Measurements from ENCODE around the gene SNAP47.

The SNAP47 gene

DNA sequence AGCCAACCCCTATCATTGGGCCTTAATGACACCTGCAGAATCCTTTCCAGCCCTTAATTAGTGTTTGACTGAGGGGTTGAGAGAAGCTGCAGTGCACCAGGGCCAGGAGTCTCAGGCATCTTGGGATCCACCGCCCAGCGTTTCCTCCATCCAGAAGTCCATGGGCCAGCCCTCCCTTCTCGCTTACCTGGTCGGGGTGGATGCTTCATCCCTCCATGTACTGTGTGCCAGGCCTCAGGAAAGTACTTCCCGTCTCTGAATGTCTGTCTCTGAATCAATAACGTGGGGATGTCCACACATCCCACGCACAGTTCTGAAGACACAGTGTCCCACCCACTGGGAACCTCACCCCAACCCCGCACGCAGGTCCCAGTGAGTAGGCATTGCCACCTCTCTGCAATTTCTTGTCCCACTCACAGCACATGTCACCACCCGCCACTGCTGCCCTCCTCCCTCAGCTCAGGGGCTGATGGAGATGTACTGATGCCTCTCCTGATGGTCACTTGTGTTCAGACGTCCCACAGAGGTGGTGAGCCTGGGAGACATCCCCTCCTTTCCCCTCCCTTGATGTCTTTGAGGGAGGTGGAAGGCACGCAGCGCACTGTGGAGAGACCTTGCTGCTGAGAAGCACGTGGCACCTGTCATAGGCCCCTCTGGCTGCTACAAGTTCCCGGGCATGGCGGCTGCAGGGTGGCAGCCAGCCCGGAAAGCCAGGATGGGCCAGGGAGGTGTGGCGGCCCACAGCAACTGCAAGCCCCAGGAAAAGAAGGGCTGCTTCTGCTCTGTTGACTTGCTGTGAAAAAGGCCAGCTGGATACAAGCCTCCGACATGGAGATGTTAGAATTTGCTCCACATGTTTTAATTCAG is 50.8 kb downstream of the SNAP47 start:
- DNase-seq (ENCODE audit: low read depth) = no peak

DNA sequence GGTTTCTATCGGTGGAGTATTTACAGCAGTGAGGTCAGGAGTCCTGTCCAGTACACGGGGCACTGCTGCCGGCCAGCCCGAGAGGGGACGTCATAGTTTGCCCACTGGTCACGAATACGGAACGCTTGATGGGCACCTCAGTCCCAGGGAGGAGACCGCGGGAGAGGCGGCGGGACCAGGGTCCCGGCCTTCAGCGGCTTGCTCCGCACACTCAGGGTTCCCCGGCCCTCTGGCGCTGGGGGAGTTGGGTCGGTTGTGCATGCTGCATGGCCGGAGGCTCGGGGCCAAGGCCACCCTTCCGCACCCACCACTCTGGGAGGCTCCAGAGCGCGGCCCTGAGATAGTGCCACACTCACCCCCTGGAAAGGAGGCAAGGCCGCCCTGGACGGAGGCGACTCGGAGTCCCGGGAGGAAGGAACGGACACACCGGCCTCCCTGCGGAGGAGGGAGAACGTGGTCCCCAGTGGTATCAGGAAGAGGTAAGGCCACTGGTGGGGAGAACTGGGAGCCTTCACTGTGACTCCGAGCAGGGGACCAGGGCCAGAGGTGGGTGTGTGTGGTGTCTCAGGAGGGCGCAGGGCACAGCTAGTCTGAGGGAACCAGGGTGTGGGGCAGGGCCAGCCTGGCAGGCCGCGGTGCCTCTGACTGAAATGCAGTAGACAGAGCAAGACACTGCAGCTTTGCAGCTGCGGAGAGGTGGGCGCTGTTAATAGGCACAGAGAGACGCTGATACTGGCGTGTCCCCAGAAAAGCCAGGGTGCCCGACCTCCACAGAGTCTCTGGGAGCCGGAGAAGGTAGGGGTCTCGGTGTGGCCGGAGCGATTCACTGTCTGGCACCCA is 51.7 kb downstream of the SNAP47 start:
- no peak for DNase-seq (ENCODE audit: low read depth)

DNA sequence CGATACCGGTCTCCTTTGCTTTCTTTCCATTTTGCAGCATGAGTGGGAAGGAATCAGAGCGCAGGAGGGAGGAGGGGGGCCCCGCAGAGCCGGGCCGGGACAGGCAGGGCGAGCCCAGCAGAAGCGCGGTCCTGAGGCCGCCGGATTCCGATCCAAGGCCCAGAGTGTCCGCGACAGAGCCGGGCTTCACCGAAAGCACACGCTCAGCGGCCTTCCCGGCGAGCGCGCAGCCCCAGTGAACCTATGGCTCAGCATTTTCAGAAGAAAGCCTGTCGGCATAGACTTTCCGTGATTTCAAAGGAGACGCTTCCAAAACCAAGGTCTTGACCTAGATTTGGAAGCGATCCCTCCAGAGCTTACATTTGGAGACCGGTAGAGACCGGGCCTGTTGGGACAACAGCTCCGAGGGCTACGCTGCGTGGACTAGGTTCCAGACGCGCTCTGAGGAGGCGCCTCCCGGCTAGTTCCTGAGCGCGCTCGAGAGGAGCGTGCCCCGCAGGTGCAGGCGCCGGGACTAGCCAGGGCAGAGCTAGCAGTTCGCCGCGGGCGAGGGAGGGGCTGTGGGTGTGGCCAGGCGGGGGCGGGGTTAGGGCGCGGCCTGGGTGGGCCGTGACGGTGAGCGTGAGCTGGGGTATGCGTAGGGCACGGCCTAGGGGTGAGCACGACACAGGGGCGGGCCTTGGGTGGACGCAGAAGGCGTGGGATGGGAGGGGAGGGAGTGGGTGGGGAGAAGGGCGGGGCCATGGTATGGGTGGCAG is 52.5 kb downstream of the SNAP47 start:
- peak; percentile 86 for DNase-seq (ENCODE audit: low read depth)

GRCh38 chr1:227788271-227789083 is 53.2 kb downstream of the SNAP47 start:
- no peak for DNase-seq (ENCODE audit: low read depth)

- DNase-seq (ENCODE audit: low read depth) = no peak
These were observed 54.1 kb downstream of the SNAP47 start for GRCh38 chr1:227789084-227790033.

- no peak for DNase-seq (ENCODE audit: low read depth)
These were observed 54.8 kb downstream of the SNAP47 start for GRCh38 chr1:227790034-227790400.

DNA sequence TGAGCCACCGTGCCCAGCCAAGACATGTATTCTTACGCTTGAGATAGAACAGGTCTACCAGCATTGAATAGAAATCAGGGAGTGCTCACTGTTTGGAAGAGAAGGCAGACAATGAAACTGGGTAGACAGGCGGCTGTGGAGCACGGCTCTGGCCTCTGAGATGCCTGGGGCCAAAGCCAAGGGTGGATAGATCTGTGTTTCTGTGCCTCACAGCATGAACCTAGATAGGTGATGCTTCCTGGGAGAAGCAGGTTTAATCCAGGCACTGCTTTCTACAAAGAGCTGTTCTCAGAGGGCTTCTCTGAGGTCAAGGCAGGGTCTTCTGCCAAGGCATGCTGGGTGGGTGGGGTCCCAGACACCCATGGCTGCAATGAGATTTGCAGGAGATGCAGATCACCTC is 55.6 kb downstream of the SNAP47 start:
- DNase-seq (ENCODE audit: low read depth) = no peak

- DNase-seq (ENCODE audit: low read depth) = no peak
These were observed 56.3 kb downstream of the SNAP47 start for GRCh38 chr1:227791425-227792143.

DNA sequence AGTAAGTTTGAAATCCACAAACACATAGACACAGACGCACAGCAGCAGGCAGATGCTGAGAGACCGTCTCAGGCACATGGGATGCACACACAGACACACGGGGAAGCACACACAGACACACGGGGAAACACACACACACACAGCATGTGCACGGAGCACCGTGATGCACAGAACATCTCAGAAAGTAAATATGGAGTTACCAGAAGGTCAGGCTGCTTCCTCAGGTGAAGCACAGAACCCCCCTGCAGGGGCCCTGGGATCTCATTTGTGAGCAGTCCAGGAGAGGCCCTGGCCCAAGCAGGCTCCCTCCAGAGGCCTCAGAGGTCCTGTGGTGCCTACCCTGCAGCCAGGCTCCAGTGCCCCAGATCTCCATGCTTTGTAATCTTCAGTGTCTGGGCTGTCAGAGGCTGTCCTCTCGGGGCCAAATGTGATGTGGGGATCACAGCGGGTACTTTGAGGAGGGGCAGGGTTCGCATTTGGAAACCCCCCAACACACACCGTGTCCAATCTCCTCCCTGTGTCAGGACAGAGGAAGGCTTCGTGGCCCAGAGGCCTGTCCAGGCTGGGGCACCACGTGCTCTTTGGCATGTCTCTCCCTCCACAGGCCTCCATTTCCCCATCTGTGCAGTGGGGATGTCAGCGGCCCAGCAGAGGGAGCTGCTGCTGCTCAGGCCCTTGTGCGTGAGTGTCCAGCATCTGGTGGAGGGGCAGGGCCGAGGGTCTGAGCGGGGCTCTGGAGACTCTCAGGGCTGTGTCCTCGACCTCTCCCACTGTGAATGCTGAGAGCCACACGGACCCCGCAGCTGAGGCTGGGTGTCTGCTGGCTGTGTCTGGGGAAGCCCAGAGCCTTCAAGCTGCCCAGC is 57.2 kb downstream of the SNAP47 start:
- no peak for DNase-seq (ENCODE audit: low read depth)

DNA sequence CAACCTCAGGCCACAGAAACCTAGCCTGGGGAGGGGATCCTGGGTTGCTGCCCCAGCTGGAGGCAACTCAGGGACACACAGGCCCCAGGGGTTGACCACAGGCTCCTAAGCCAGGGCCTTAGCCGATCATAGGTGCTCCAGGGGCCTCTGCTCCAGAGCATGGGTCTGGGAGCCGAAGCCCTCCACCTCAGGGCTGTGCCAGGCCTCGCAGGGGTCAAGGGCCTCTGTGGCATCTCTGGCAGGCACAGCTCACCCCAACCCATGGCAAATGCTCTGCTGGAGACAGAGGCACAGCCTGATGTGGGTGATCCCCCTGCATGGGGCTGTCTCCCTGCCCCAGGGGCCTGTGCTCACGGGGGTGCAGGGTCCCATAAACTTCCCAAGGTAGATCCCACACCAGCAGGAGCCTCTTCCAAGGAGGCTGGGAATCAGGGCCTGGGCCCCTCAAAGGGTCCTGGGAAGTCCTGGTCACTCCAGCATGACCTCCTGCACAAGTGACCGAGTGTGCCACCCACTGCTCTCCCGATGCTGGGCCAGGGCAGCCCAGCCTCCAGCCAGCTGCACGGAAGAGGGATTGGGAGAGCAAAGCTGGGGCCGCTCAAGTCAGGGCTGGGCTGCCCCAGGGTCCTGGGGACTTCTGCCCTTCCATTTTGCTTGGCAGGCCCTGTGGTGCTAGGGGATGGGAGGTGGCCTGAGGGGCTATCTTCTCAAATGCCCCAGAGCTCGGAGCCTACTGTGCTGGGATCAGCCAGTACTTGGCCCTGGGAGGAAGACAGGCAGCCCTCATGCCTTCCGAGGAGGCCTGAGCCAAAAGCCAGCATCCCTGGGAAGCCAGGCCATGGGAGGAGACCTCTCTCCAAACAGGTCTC is 58.1 kb downstream of the SNAP47 start:
- DNase-seq (ENCODE audit: low read depth) = no peak

DNA sequence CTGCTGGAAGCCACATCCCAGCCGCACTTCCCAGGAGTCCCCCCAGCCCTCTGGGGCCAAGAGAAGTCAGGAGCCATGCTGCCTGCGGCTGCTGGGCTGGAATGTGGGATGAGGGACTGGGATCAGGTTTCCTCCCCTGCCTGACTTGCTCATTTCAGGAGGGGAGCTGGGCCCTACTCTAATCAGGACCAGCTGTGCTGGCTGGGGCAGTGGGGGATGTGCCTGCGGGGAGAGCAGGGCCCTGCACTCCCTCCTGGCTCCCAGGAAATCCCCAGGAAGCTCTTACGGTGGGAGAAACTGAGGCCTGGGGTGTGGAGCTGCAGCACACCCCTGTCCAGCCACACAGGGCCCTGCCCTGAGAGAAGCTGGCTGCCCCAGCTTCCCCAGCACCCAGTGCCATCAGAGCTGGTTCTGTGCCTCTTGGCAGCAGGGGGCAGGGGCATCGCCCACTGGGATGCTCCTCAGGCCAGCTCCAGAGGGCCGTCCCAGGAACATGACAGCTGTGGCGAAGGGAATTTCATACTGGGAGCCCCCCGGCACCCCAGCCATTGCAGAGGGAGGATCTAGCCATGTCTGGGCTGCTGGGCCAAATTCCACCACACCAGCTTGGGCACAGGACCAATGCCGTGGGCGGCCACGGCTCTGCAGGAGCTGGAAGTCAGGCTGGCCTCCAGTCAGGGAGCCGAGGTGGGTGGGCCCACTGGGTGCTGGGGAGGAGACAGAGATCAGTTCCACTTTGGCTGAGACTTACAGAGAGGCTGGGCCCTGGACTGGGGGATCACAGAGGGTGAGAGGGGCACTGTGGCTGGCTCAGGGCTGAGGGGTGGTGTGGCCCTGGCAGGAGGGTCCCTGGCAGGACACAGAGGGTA is 58.9 kb downstream of the SNAP47 start:
- DNase-seq (ENCODE audit: low read depth) = no peak

- no peak for DNase-seq (ENCODE audit: low read depth)
These were observed 59.6 kb downstream of the SNAP47 start for GRCh38 chr1:227794817-227795192.

- DNase-seq (ENCODE audit: low read depth) = no peak
These were observed 60.5 kb downstream of the SNAP47 start for GRCh38 chr1:227795732-227796131.

GRCh38 chr1:227796359-227796915 is 61.2 kb downstream of the SNAP47 start:
- DNase-seq (ENCODE audit: low read depth) = no peak

DNA sequence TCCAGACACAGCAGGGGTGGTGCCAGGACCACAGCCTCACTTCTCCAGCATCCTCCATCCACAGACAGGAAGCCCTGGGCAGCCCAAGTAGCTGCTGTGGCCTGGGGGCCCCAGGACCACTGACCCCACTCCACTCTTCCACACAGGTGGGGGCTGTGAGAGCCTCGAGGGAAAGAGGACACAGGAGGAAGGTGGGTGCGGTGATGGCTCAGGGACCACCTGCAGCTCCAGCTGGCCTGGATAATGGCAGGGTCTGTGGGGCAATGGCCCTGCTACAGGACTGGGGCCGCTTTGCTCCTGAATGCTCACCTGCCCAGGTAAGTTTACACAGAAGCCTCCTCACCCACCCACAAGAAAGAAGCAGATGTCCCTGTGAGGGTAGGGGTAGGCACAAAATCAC is 61.9 kb downstream of the SNAP47 start:
- DNase-seq (ENCODE audit: low read depth) = no peak

GRCh38 chr1:227797625-227798024 is 62.4 kb downstream of the SNAP47 start:
- no peak for DNase-seq (ENCODE audit: low read depth)

Data from stimulated activated CD8-positive, alpha-beta memory T cell treated with anti-CD3 and anti-CD28 coated beads, Interleukin-4, amount 100 ng/mL, for 24 hours (primary cell).